ENCODE results near the gene PTPRU. TPM values are rescaled to one million over a fixed set of nuclear protein-coding genes. Genes with fewer than 3 reads are reported as not detected.

Gene PTPRU
- total RNA-seq, 1 experiment from 2014 or later: 0.72 TPM

- H3K9me3 ChIP-seq (ENCODE audit: control insufficient read depth, insufficient read depth, low read depth, low read length): no peaks in the 10 kb centered on the region
- intact Hi-C loops (cut with micrococcal nuclease; ENCODE audit: unreplicated experiment) (no loop called here), in situ Hi-C loops (cut with HindIII; ENCODE audit: low pct_unique_long_range_greater_than_20kb, low sequenced_read_pairs) (no loop called here)
- no peak overlapping the region for H3K4me3 ChIP-seq (ENCODE audit: low read depth in 2 of 2, low read length in 2 of 2)
- ATAC-seq (peak; percentile 87), DNase-seq (ENCODE audit: low read depth, low spot score) (no peak)
- no peak for TF ChIP-seq TCF7L2 (IDR thresholded peaks at IDR 0.05; ENCODE audit: low read depth, low read length)
- no peak for TF ChIP-seq CTCF (IDR thresholded peaks at IDR 0.05)
- no peak for TF ChIP-seq POLR2AphosphoS5 (IDR thresholded peaks at IDR 0.05; ENCODE audit: low read depth, low read length)
- TF ChIP-seq REST (IDR thresholded peaks at IDR 0.05; ENCODE audit: insufficient read depth in 1 of 2, low read depth in 2 of 2, low read length in 1 of 2): no peak
- TF ChIP-seq SIN3A (IDR thresholded peaks at IDR 0.05; ENCODE audit: borderline replicate concordance, insufficient read depth, low read depth, low read length): no peak
- CTCF ChIA-PET: no interaction called here
- H3K4me1 ChIP-seq (ENCODE audit: control insufficient read depth, insufficient read depth, low read length): peaks cover 5% of the 10 kb centered on the region; the same call in 1 of the 2 replicates
- no peak overlapping the region for H3K27ac ChIP-seq (ENCODE audit: low read length)
- POLR2A ChIA-PET: no interaction called here
- no peaks in the 10 kb centered on the region for H3K36me3 ChIP-seq (ENCODE audit: control insufficient read depth, insufficient read depth, low read length)
- no TSS peak for BruUV-seq (replicated peaks)
- H3K27me3 ChIP-seq (ENCODE audit: control insufficient read depth, insufficient read depth, low read length): no peaks in the 10 kb centered on the region
These were observed 35.4 kb downstream of the PTPRU start for GRCh38 chr1:29271724-29272123.

- no peaks in the 10 kb centered on the region for H3K9me3 ChIP-seq (ENCODE audit: control insufficient read depth, insufficient read depth, low read depth, low read length)
- ChIA-PET POLR2A (no interaction called here), CTCF (no interaction called here)
- no peaks in the 10 kb centered on the region for H3K36me3 ChIP-seq (ENCODE audit: control insufficient read depth, insufficient read depth, low read length)
- ATAC-seq (no peak), DNase-seq (ENCODE audit: low read depth, low spot score) (no peak)
- H3K27me3 ChIP-seq (ENCODE audit: control insufficient read depth, insufficient read depth, low read length): no peaks in the 10 kb centered on the region
- in situ Hi-C loops (cut with HindIII; ENCODE audit: low pct_unique_long_range_greater_than_20kb, low sequenced_read_pairs) (no loop called here), intact Hi-C loops (cut with micrococcal nuclease; ENCODE audit: unreplicated experiment) (no loop called here)
- TF ChIP-seq REST (IDR thresholded peaks at IDR 0.05; ENCODE audit: insufficient read depth in 1 of 2, low read depth in 2 of 2, low read length in 1 of 2): no peak
- TF ChIP-seq CTCF (IDR thresholded peaks at IDR 0.05): no peak
- TF ChIP-seq TCF7L2 (IDR thresholded peaks at IDR 0.05; ENCODE audit: low read depth, low read length): no peak
- TF ChIP-seq POLR2AphosphoS5 (IDR thresholded peaks at IDR 0.05; ENCODE audit: low read depth, low read length): no peak
- no peak for TF ChIP-seq SIN3A (IDR thresholded peaks at IDR 0.05; ENCODE audit: borderline replicate concordance, insufficient read depth, low read depth, low read length)
- BruUV-seq (replicated peaks): no TSS peak
- no peak overlapping the region for H3K4me3 ChIP-seq (ENCODE audit: low read depth in 2 of 2, low read length in 2 of 2)
- no peak overlapping the region for H3K27ac ChIP-seq (ENCODE audit: low read length)
- H3K4me1 ChIP-seq (ENCODE audit: control insufficient read depth, insufficient read depth, low read length): peaks cover 5% of the 10 kb centered on the region; the same call in 1 of the 2 replicates
These were observed 36.0 kb downstream of the PTPRU start for GRCh38 chr1:29272147-29272907.
